Uterus (tissue), 4 donors: ENCODE results near the gene DGKD. TPM values are rescaled to one million over a fixed set of nuclear protein-coding genes. Genes with fewer than 3 reads are reported as not detected.

ENCODE experiments used
- DNase-seq, 2 donors: peaks; one replicate each; pipeline ENCODE4 v3.0.0-alpha.2; 2019 to 2020
- H3K27ac ChIP-seq, 2 donors: fragments of 200-600 bp; sonication (generic); 1 replicate in 1 of 2; 2 replicates in 1 of 2; pipeline ENCODE4 v1.5.1; 2016 to 2018
- H3K27me3 ChIP-seq, 2 donors: fragments of 200-600 bp; sonication (generic); one replicate each; pipeline ENCODE4 v1.5.1; 2018 to 2019; ENCODE audit warnings: control low read depth in 1 of 2
- H3K36me3 ChIP-seq, 2 donors: fragments of 200-600 bp; sonication (generic); one replicate each; pipeline ENCODE4 v1.5.1; 2019; ENCODE audit warnings: control low read depth in 1 of 2
- H3K4me1 ChIP-seq, 2 donors: fragments of 200-600 bp; sonication (generic); one replicate each; pipeline ENCODE4 v1.5.1; 2018 to 2019; ENCODE audit warnings: control low read depth in 1 of 2
- H3K4me3 ChIP-seq, 2 donors: fragments of 200-600 bp; sonication (generic); 1 replicate in 1 of 2; 2 replicates in 1 of 2; pipeline ENCODE4 v1.5.1; 2018 to 2019; ENCODE audit warnings: mild to moderate bottlenecking in 1 of 2
- H3K9me3 ChIP-seq, 2 donors: fragments of 200-600 bp; sonication (generic); one replicate each; pipeline ENCODE4 v1.5.1; 2019; ENCODE audit warnings: control low read depth in 1 of 2
- POLR2A ChIP-seq, 2 donors: fragments of 450-650 bp; IDR thresholded peaks; one replicate each; pipeline ENCODE4 v1.6.1; 2016; ENCODE audit warnings: antibody characterized with exemption in 2 of 2, mild to moderate bottlenecking in 1 of 2, moderate library complexity in 1 of 2
- intact Hi-C: fragments of 100-400 bp; cut with DNase I; formaldehyde crosslinking; loops from one replicate; pipeline ENCODE4 v1.15.1; 2023; ENCODE audit warnings: low total_unique reads
- total RNA-seq, 4 donors: library from RNA; depleted of rRNA in 3 of 4; stranded (reverse); fragments of >200 nt in 3 of 4; gene quantifications; one replicate each; pipeline versions ENCODE4 v1.1.0 to v1.2.4, GENCODE V29; 2014 to 2023
- TF ChIP-seq, protein P1 (sequence below), 4 experiments: fragments of 200-600 bp in 2 of 4; fragments of 450-650 bp in 2 of 4; sonication (generic) in 2 of 4; IDR thresholded peaks; one replicate each; pipeline ENCODE4 v1.5.1; 2016 to 2019; ENCODE audit warnings: antibody characterized with exemption in 4 of 4, mild to moderate bottlenecking in 2 of 4, moderate library complexity in 1 of 4
- donor health status: DM: yes; HTN: yes; CAD: no.

The DGKD gene
- total RNA-seq, 4 donors from 2014 or later = 5.0 to 46.1 (median 28.0) TPM

DNA sequence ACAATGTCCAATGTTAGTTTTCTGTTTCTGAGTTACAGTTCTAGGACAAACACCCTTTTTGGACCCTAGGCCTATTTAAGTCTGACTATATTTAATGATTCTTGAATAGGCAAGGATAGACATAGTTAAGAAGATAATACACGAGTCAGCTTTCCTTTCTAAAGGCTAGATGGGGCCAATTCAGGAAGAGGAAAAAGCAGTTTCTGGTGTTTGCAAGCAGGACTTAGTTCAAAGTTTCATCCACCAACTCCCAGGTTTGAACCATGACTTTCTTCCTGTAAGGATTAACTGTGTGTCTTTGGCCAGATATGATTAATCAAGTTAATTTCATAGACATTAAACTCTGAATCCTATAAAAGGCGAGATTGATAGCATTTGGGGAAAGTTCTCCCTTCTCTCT is 145.6 kb downstream of the DGKD start:
- intact Hi-C loops = no loop called here
- DNase-seq = no peak
- no peaks in the 10 kb centered on the region for H3K27me3 ChIP-seq
- TF ChIP-seq POLR2A (IDR thresholded peaks at IDR 0.05) = no peak
- TF ChIP-seq, protein P1, sequence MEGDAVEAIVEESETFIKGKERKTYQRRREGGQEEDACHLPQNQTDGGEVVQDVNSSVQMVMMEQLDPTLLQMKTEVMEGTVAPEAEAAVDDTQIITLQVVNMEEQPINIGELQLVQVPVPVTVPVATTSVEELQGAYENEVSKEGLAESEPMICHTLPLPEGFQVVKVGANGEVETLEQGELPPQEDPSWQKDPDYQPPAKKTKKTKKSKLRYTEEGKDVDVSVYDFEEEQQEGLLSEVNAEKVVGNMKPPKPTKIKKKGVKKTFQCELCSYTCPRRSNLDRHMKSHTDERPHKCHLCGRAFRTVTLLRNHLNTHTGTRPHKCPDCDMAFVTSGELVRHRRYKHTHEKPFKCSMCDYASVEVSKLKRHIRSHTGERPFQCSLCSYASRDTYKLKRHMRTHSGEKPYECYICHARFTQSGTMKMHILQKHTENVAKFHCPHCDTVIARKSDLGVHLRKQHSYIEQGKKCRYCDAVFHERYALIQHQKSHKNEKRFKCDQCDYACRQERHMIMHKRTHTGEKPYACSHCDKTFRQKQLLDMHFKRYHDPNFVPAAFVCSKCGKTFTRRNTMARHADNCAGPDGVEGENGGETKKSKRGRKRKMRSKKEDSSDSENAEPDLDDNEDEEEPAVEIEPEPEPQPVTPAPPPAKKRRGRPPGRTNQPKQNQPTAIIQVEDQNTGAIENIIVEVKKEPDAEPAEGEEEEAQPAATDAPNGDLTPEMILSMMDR (IDR thresholded peaks at IDR 0.05) = no peak
- H3K27ac ChIP-seq = no peak overlapping the region
- H3K4me1 ChIP-seq = no peaks in the 10 kb centered on the region
- no peaks in the 10 kb centered on the region for H3K36me3 ChIP-seq
- H3K9me3 ChIP-seq = peaks cover 0 to 18% of the 10 kb centered on the region in 2 donors
- H3K4me3 ChIP-seq = no peak overlapping the region

DNA sequence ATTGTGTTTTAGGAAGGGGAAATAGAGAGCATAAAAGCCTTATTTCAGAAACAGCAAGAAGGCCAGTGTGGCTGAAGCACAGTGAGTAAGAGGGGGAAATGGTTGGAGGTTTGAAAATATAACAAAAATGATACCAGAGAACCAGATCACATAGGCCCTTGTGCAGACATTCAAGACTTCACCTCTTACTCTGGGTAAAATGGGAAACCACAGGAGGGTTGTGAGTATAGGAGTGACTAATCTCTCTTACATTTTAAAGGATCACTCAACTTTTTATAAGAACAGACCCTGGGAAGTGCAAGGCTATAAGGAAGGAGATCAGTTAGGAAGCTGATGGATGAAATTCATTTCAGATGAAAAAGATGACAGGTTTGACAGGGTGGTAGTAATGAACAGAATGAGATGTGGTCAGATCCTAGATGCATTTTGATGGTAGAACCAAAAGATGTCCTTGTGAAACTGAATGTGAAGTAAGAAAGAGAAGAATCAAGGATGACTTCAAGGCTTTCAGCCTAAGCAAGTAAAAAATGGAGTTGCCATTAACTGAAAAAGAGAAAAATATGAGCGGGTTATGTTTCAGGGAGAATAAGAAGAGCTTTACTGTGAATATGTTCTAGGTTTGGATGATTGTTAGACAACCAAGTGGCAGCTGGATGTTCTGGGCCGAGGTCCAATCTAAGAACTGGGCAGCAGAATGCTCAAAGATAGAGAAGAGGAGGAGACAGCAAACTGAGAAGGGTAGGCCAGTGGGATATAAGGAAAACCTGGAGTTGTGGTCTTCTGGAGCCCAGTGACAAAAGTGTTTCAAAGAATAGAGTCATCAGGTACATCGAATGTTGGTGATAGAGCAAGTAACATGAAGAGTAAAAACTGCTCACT is 147.1 kb downstream of the DGKD start:
- Histone ChIP-seq H3K4me3 (no peak overlapping the region), H3K27me3 (no peaks in the 10 kb centered on the region), H3K9me3 (peaks cover 0 to 18% of the 10 kb centered on the region in 2 donors), H3K27ac (no peak overlapping the region), H3K4me1 (no peaks in the 10 kb centered on the region), H3K36me3 (no peaks in the 10 kb centered on the region)
- TF ChIP-seq, protein P1 (IDR thresholded peaks at IDR 0.05) = no peak
- intact Hi-C loops = no loop called here
- DNase-seq = no peak

DNA sequence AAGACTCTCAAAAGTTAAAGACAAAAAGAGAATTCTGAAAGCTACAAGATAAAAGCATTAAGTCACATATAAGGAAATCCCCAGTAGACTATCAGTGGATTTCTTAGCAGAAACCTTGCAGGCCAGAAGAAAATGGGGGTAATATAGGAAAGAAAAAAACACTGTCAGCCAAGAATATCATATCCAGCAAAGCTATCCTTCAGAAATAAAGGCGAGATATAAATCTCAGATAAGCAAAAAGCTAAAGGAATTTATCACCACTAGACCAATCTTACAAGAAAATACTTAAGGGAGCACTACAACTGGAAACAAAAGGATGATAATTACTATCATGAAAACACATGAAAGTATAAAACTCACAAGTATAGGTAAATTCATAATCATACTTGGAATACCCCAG is 149.2 kb downstream of the DGKD start:
- Histone ChIP-seq H3K4me3 (no peak overlapping the region), H3K27me3 (no peaks in the 10 kb centered on the region), H3K36me3 (no peaks in the 10 kb centered on the region), H3K27ac (no peak overlapping the region), H3K9me3 (peaks cover 0 to 18% of the 10 kb centered on the region in 2 donors), H3K4me1 (no peaks in the 10 kb centered on the region)
- intact Hi-C loops = no loop called here
- TF ChIP-seq, protein P1 (IDR thresholded peaks at IDR 0.05) = no peak
- no peak for TF ChIP-seq POLR2A (IDR thresholded peaks at IDR 0.05)
- DNase-seq = no peak

DNA sequence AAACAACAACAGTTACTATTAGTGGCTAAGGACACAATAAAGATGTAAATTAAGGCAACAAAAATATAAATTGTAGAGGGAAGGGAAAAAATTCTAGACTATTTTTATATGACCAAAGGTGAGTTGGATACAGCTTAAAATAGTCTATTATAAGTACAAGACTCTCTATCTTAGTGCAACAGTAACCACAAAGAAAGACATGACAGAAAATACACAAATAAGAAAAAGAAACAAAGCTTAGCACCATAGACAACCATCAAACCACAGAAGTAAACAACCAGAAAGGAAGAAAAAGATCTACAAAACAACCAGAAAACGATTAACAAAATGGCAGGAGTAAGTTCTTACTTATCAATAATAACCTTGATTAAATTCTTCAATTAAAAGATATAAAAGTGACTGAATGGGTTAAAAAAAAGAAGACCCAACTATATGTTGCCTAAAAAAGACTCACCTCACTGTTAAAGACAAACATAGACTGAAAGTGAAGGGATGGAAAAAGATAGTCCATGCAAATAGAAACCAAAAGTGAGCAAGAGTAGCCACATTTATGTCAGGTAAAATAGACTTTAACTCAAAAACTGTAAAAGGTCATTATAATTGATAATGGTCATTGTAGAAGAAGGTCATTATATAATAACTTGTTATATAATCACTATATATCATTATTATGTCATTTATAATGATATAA is 149.8 kb downstream of the DGKD start:
- Histone ChIP-seq H3K4me3 (no peak overlapping the region), H3K27me3 (no peaks in the 10 kb centered on the region), H3K27ac (no peak overlapping the region), H3K9me3 (peaks cover 0 to 18% of the 10 kb centered on the region in 2 donors), H3K36me3 (no peaks in the 10 kb centered on the region), H3K4me1 (no peaks in the 10 kb centered on the region)
- DNase-seq = no peak
- TF ChIP-seq, protein P1 (IDR thresholded peaks at IDR 0.05) = no peak
- no peak for TF ChIP-seq POLR2A (IDR thresholded peaks at IDR 0.05)
- intact Hi-C loops = no loop called here
